LNCaP clone FGC (cell line): ENCODE results near the gene RIMS1.

Experiments used
- DNase-seq: peaks from one replicate; pipeline ENCODE4 v3.0.0-alpha.2; 2011; ENCODE audit warnings: low read depth
- H3K4me3 ChIP-seq: 2 replicates; pipeline ENCODE4 v1.5.1; 2011; ENCODE audit warnings: mild to moderate bottlenecking, low read depth, low read length, control low read depth
- TF ChIP-seq, protein P1 (sequence below): IDR thresholded peaks from 2 replicates; pipeline ENCODE4 v1.5.1; 2012; ENCODE audit warnings: mild to moderate bottlenecking; ENCODE audit not compliant: control insufficient read depth, insufficient read depth; ENCODE audit errors: extremely low read depth

RIMS1 gene

DNA sequence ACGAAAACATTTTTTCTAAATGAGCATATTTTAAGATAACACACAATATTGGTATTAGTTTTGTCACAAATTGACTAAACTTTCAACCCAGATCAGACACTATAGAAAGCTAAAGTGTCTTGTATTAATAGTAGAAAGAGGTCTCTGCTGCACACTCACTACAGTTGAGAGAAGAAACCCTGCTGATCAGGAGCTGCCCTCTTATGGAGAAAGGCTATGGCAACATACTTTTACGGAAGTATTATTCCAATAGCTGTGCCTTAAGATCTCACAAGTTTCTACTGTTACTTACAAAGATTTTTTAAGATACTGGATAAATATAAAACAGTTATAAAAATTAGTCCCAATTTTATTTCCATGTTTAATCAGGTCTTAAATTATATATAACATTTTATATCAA, 155.7 kb downstream of the RIMS1 start:
- TF ChIP-seq, protein P1, sequence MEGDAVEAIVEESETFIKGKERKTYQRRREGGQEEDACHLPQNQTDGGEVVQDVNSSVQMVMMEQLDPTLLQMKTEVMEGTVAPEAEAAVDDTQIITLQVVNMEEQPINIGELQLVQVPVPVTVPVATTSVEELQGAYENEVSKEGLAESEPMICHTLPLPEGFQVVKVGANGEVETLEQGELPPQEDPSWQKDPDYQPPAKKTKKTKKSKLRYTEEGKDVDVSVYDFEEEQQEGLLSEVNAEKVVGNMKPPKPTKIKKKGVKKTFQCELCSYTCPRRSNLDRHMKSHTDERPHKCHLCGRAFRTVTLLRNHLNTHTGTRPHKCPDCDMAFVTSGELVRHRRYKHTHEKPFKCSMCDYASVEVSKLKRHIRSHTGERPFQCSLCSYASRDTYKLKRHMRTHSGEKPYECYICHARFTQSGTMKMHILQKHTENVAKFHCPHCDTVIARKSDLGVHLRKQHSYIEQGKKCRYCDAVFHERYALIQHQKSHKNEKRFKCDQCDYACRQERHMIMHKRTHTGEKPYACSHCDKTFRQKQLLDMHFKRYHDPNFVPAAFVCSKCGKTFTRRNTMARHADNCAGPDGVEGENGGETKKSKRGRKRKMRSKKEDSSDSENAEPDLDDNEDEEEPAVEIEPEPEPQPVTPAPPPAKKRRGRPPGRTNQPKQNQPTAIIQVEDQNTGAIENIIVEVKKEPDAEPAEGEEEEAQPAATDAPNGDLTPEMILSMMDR: peak; percentile 60
- H3K4me3 ChIP-seq: no peak overlapping the region
- DNase-seq: no peak

DNA sequence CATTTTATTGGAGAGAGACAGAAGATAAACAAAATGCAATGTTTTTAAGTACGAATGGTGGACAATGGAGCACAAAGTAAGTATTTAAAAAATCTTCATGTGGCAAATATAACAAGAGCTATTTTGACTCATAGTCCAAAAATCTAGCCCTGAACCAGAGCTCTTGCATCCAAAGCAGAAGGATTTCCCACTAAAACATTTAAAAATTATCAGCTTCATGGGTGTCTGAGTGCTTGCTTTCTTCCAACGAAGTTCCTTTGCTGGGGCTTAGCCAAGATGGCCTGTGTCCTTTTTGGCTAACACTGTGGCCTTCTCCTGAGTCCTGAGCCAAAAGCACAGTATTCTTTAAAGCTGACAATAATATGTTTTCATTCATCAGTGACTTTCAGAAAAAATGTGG, 161.7 kb downstream of the RIMS1 start:
- no peak for DNase-seq
- TF ChIP-seq, protein P1: no peak
- H3K4me3 ChIP-seq: no peak overlapping the region

DNA sequence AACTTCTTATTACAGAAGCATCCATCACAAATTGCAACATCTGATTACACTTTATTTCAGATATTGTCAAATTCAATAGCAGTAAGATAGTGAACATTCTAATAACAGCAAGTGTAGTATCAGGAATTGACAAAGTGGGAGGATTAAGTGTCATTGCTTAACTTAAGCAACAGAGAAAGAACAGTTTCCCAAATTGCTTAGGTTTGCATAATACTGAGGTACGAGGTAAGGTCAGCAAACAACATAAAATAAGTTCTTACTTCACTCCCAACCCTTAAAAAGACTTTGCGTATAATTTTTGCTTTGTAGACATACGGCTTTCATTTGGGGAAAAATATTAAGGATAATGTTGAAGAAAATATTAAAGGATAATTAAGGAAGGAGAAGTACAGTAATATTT, 163.0 kb downstream of the RIMS1 start:
- TF ChIP-seq, protein P1: no peak

DNA sequence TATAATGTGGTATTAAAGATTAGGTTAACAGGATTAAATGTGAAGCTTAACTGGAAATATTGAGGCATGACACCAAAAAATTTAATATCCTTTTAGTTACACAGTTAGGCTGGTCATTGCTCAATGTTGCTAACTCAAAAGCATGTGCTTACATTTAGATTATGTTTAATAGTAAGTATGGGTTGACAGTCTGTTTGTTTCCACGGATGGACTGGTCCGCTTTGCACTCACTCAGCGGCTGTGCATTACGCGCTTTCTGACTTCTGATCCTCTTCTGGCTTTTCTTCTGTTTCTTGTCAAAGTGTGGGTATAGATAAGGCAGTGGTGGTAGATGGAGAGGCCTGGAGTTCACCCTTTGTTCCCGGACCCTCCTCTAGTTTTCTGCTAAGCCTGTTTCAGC, 174.9 kb downstream of the RIMS1 start:
- TF ChIP-seq, protein P1: no peak
- H3K4me3 ChIP-seq: no peak overlapping the region
- DNase-seq: no peak

More for the DNA sequence above, 163.0 kb downstream of the RIMS1 start:
- H3K4me3 ChIP-seq: no peak overlapping the region
- DNase-seq: no peak

DNA sequence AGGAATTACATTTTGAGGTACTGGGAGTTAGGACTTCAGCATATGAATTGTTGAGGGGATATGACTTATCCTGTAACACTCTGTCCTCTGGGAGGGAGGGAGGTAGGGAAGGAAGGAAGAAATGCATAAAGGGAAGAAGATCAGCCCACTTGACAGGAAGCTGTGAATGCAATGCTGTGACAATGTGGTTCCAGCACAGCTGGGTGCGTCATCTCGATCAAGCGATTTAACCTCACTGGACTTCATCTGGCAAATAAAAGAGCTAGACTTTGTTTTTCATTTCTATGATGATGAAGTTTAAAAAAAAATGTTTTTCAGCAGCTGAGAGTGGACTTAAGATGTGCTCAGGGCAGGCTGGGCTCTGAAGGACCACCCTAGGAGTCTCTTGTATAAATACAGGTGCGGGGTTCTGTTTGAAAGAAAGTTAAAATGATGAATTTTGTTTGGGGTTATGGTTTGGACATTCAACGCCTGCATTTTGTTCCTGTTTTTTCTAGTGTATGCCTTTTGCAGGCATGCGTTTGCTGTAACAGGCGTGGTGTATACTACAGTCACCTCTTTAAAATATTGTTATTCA, 178.1 kb downstream of the RIMS1 start:
- TF ChIP-seq, protein P1: no peak
- no peak for DNase-seq
- no peak overlapping the region for H3K4me3 ChIP-seq

DNA sequence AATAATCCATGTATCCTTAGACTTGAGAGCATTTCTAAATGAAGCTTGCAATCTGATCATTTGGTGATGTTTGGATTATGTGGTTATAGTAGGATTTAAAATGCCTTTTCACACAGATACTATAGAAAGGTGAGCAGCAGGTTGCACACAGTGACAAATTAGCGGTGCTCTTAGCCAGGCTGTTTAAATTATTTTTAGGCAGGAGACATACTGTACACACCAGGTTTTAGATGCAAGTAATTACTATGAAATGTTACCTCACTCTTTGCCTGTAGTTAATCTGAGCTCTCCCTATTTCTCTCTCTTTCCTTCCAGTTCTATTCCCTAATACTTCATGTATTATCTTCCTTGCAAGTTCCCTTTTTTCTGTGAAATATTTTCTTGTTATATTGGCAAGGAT, 191.7 kb downstream of the RIMS1 start:
- TF ChIP-seq, protein P1: no peak
- DNase-seq: no peak
- H3K4me3 ChIP-seq: no peak overlapping the region

DNA sequence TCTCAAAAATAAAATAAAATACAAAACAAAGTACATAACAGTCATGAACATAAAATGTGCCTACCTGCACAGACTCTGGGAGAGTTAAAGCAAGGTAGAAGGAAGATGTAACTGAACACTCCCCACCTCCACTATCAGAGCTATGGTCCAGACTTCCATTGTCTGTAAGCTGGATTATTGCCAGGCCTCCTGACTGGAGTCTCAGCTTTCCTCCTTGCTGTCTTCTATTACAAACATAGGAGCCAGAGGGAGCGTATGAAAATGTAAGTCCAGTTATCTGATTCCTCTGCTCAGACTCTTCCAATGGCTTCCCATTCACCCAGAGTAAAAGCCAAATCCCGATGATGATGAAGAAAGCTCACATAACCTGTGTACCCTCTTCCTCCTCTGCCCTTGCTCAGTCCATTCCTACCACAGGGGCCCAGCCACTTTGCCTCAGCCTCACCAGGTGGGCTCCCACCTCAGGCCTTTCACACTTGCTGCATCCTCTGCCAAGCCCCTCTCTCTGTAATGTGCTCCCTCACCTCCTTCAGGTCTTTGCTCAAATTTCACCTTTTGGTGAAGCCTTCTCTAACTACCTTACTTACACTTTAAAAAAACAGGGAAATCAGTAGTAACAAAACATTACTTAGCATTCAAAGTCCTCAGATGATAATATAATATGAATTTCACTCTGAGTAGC, 194.1 kb downstream of the RIMS1 start:
- no peak overlapping the region for H3K4me3 ChIP-seq
- TF ChIP-seq, protein P1: no peak
- no peak for DNase-seq
